CD14-positive monocyte (primary cell): ENCODE results near the gene TMEM187. TPM values are rescaled to one million over a fixed set of nuclear protein-coding genes. Genes with fewer than 3 reads are reported as not detected.

ENCODE experiments used
- DNase-seq, 3 donors: peaks; one replicate each; pipeline ENCODE4 v3.0.0-alpha.2; 2011 to 2022
- H2AFZ ChIP-seq: 2 replicates; pipeline ENCODE4 v1.6.0; 2012; ENCODE audit warnings: mild to moderate bottlenecking, low read depth, low read length, inconsistent platforms; ENCODE audit not compliant: insufficient read depth, poor library complexity, severe bottlenecking
- H3K27ac ChIP-seq, 2 donors: 1 replicate in 1 of 2; 2 replicates in 1 of 2; pipeline ENCODE4 v1.5.1; 2012 to 2013; ENCODE audit warnings: low read length in 2 of 2, control low read depth in 1 of 2, inconsistent platforms in 1 of 2, low read depth in 1 of 2, mild to moderate bottlenecking in 1 of 2
- H3K27me3 ChIP-seq, 2 donors: one replicate each; pipeline versions ENCODE4 v1.6.0 to v1.6.1; 2011 to 2013; ENCODE audit warnings: low read length in 2 of 2; ENCODE audit not compliant: control insufficient read depth in 2 of 2, insufficient read depth in 2 of 2
- H3K36me3 ChIP-seq, 2 donors: replicated peaks in 1 of 2; 1 replicate in 1 of 2; 2 replicates in 1 of 2; pipeline versions ENCODE4 v1.5.1 to v1.6.1; 2012 to 2013; ENCODE audit warnings: low read length in 2 of 2, control low read depth in 1 of 2, inconsistent platforms in 1 of 2, mild to moderate bottlenecking in 1 of 2; ENCODE audit not compliant: insufficient read depth in 2 of 2, control insufficient read depth in 1 of 2
- H3K4me1 ChIP-seq, 2 donors: 1 replicate in 1 of 2; 2 replicates in 1 of 2; pipeline versions ENCODE4 v1.5.1 to v1.6.1; 2012 to 2013; ENCODE audit warnings: low read length in 2 of 2, control low read depth in 1 of 2, inconsistent platforms in 1 of 2, mild to moderate bottlenecking in 1 of 2, moderate library complexity in 1 of 2; ENCODE audit not compliant: insufficient read depth in 2 of 2, control insufficient read depth in 1 of 2
- H3K4me2 ChIP-seq: replicated peaks from 2 replicates; pipeline ENCODE3; 2012; ENCODE audit warnings: low read length, moderate library complexity, mild to moderate bottlenecking; ENCODE audit not compliant: poor library complexity, severe bottlenecking; ENCODE audit errors: extremely low read depth
- H3K4me3 ChIP-seq, 3 experiments: fragments of 200-600 bp in 1 of 3; sonication (generic) in 1 of 3; replicated peaks in 1 of 3; 1 replicate in 2 of 3; 2 replicates in 1 of 3; pipeline ENCODE4 v1.5.1; 2011 to 2013; ENCODE audit warnings: low read length in 3 of 3, mild to moderate bottlenecking in 3 of 3, control low read depth in 2 of 3, low read depth in 2 of 3, inconsistent platforms in 1 of 3, moderate library complexity in 1 of 3
- H3K79me2 ChIP-seq: 2 replicates; pipeline ENCODE4 v1.6.0; 2012; ENCODE audit warnings: mild to moderate bottlenecking, control low read depth, inconsistent platforms, low read length, moderate library complexity; ENCODE audit not compliant: insufficient read depth
- H3K9ac ChIP-seq: 2 replicates; pipeline ENCODE4 v1.6.0; 2017; ENCODE audit warnings: low read length, mild to moderate bottlenecking; ENCODE audit not compliant: insufficient read depth, poor library complexity, severe bottlenecking
- H3K9me3 ChIP-seq, 2 donors: replicated peaks in 1 of 2; 1 replicate in 1 of 2; 2 replicates in 1 of 2; pipeline versions ENCODE4 v1.5.1 to v1.6.1; 2012 to 2013; ENCODE audit warnings: low read length in 2 of 2, control low read depth in 1 of 2; ENCODE audit not compliant: control insufficient read depth in 1 of 2, insufficient read depth in 1 of 2
- H4K20me1 ChIP-seq: 2 replicates; pipeline ENCODE4 v1.6.0; 2012; ENCODE audit warnings: mild to moderate bottlenecking, low read length, control low read depth, moderate library complexity; ENCODE audit not compliant: insufficient read depth
- H3K27ac Mint-ChIP-seq, 7 donors: one replicate each; pipeline ENCODE4 v1.8.0; 2020; ENCODE audit warnings: mild to moderate bottlenecking in 7 of 7, mixed read lengths in 7 of 7, moderate library complexity in 6 of 7, inconsistent platforms in 2 of 7
- H3K27me3 Mint-ChIP-seq, 3 donors: one replicate each; pipeline ENCODE4 v1.8.0; 2021 to 2022; ENCODE audit warnings: low read depth in 3 of 3, mild to moderate bottlenecking in 3 of 3, mixed read lengths in 3 of 3, moderate library complexity in 3 of 3, inconsistent platforms in 1 of 3
- H3K36me3 Mint-ChIP-seq, 2 donors: one replicate each; pipeline ENCODE4 v1.8.0; 2020; ENCODE audit warnings: mixed read lengths in 2 of 2, inconsistent platforms in 1 of 2, mild to moderate bottlenecking in 1 of 2
- H3K4me1 Mint-ChIP-seq: one replicate; pipeline ENCODE4 v1.8.0; 2020; ENCODE audit warnings: mild to moderate bottlenecking, mixed read lengths
- H3K4me3 Mint-ChIP-seq, 2 donors: one replicate each; pipeline ENCODE4 v1.8.0; 2020; ENCODE audit warnings: mild to moderate bottlenecking in 2 of 2, mixed read lengths in 2 of 2, moderate library complexity in 1 of 2
- H3K9me3 Mint-ChIP-seq, 7 donors: one replicate each; pipeline ENCODE4 v1.8.0; 2020 to 2022; ENCODE audit warnings: mixed read lengths in 7 of 7, mild to moderate bottlenecking in 6 of 7, moderate library complexity in 6 of 7, inconsistent platforms in 2 of 7
- CTCF ChIP-seq: fragments of 200-600 bp; IDR thresholded peaks from one replicate; pipeline ENCODE4 v1.8.0; 2022; ENCODE audit warnings: antibody characterized with exemption, mild to moderate bottlenecking
- WGBS: methylation state at CpG from one replicate; pipeline ENCODE4 v1.1.5; 2013; ENCODE audit warnings: missing lambda C conversion rate; ENCODE audit not compliant: insufficient coverage; 5-methylcytosine and 5-hydroxymethylcytosine counted together
- intact Hi-C, 2 donors: fragments of 100-400 bp; cut with micrococcal nuclease; formaldehyde crosslinking; loops; one replicate each; pipeline versions ENCODE4 v1.15.0 to v1.15.1; 2023
- polyA plus RNA-seq, 3 donors: library from polyadenylated mRNA; depleted of rRNA in 1 of 3; unstranded in 2 of 3; stranded (reverse) in 1 of 3; fragments of 300-500 nt in 2 of 3; fragments of >200 nt in 1 of 3; fragmentation: Illumina TruSeq in 2 of 3; gene quantifications; 1 replicate in 2 of 3; 2 replicates in 1 of 3; pipeline ENCODE4 v1.2.3, GENCODE V29; 2012 to 2021

The TMEM187 gene
- polyA plus RNA-seq, 3 donors: 2.8 to 10.3 (median 4.9) TPM

- intact Hi-C loops: loop anchor here in 1 of 2 donors (1.0 to 10.0 kb wide), 2 partner anchors 20 to 75 kb away; partner anchors contain the start of gene MECP2
Measured at GRCh38 chrX:154019633-154020528, 47.3 kb downstream of the TMEM187 start, which contains the start of gene IRAK1. TSS of gene IRAK1 (minus strand) at chrX:154019902. CDS start at chrX:154019812, 90 bp downstream.

More at GRCh38 chrX:154019633-154020528, 47.3 kb downstream of the TMEM187 start, which contains the start of gene IRAK1:
- DNase-seq: peak; percentile 63 to 78 (median 63)
- Histone ChIP-seq H3K36me3 (peaks cover 32% of the 10 kb centered on the region in 2 donors), H4K20me1 (peaks cover 47% of the 10 kb centered on the region), H3K79me2 (peaks cover 47% of the 10 kb centered on the region), H3K9ac (peak within 1 kb of the TSS; percentile 96), H3K4me3 (peak within 1 kb of the TSS; percentile 61 to 79 (median 69)), H3K27me3 (peaks cover 0 to 2% of the 10 kb centered on the region in 2 donors), H3K27ac (peak within 1 kb of the TSS; percentile 97 to 99), H2AFZ (no peak within 1 kb of the TSS), H3K4me1 (peaks cover 28 to 33% of the 10 kb centered on the region in 2 donors), H3K9me3 (peaks cover 0 to 5% of the 10 kb centered on the region in 2 donors), H3K4me2 (peak within 1 kb of the TSS; percentile 83)
- WGBS: 0% methylated on average over 71 of the region's 99 CpGs
- peak within 1 kb of the TSS; percentile 92 to 94 for H3K4me3 Mint-ChIP-seq
- no peak for TF ChIP-seq CTCF
- H3K9me3 Mint-ChIP-seq: peaks cover 0 to 7% (median 0%) of the 10 kb centered on the region in 7 donors
- H3K27ac Mint-ChIP-seq: peak within 1 kb of the TSS; percentile 95 to 99 (median 98)
- H3K27me3 Mint-ChIP-seq: peaks cover 0 to 48% (median 0%) of the 10 kb centered on the region in 3 donors
- H3K36me3 Mint-ChIP-seq: peaks cover 20 to 31% of the 10 kb centered on the region in 2 donors
- H3K4me1 Mint-ChIP-seq: peaks cover 32% of the 10 kb centered on the region
